ENCODE measurements around the gene VSIG10L2. TPM values are rescaled to one million over a fixed set of nuclear protein-coding genes. Genes with fewer than 3 reads are reported as not detected.

VSIG10L2 gene
- total RNA-seq, 4 donors from 2014 or later: not detected

DNA sequence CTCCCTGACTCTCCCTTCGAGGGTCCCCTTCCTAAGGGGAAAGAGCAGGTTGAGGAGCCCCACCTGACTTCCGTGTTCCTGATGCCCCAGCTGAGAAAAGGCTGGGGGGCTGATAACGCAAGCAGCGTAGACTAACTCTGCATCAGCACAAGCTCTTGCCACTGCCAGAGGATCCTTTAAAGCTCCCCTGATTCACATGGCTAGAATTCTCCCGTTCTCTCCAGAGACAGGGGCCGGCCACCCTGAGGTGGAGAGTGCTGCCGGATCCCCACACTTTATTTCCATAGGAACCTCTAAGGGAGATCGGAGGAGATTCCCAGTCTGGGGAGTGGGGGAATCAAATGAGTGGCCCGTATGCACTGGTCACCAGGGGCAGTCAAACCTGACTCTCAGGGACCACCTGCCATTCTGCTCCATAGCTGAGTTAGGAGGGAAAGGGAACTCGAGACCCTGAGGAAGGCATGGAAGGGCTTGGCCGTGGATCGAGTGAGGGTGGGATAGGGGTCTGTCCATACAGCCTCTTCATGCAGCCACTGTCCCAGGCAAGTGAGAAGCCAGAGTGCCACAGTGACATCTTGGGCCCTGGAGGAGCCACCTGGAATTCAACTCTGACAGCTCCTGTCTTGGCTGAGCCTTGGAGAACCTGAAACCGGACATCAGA is 1.4 kb upstream of the VSIG10L2 start:
- TF ChIP-seq, protein P1, sequence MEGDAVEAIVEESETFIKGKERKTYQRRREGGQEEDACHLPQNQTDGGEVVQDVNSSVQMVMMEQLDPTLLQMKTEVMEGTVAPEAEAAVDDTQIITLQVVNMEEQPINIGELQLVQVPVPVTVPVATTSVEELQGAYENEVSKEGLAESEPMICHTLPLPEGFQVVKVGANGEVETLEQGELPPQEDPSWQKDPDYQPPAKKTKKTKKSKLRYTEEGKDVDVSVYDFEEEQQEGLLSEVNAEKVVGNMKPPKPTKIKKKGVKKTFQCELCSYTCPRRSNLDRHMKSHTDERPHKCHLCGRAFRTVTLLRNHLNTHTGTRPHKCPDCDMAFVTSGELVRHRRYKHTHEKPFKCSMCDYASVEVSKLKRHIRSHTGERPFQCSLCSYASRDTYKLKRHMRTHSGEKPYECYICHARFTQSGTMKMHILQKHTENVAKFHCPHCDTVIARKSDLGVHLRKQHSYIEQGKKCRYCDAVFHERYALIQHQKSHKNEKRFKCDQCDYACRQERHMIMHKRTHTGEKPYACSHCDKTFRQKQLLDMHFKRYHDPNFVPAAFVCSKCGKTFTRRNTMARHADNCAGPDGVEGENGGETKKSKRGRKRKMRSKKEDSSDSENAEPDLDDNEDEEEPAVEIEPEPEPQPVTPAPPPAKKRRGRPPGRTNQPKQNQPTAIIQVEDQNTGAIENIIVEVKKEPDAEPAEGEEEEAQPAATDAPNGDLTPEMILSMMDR (IDR thresholded peaks at IDR 0.05; ENCODE audit: low read depth): no peak

DNA sequence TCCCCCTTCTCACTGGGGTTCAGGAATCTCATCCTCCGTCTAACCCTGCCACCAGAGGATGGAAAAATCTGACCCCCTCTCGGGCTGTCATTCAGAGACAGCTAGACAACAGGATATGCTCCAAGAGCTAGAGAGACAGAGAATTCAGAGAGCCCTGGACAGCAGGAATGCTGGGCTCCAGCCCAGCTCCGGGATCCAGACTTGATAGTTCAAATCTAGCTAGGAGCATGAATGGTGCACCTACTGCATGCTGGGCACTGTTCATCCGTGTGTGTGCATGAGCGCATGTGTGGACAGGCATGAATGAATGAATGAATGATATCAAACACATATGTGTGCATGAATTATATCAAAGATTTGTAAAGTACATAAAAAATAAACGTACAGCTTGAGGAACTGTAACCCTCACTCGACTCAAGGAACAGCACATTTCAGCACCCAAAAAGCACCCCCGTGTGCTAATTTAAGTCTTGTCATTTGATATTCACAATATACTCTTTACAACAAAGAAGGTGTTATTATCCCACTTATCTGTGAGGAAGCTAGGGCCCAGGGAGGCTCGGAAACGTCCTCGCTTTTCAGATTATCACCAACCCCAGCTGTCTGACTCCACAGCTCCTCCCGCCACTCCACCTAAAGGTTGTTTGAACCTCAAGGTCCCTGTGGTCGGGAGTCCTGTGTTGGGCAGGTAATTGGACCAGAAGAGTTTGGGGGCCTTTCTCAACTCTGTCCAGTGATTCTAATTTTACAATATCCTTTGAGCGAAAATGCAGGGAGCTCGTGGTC is 640 bp upstream of the VSIG10L2 start:
- TF ChIP-seq, protein P1 (IDR thresholded peaks at IDR 0.05; ENCODE audit: low read depth): no peak

DNA sequence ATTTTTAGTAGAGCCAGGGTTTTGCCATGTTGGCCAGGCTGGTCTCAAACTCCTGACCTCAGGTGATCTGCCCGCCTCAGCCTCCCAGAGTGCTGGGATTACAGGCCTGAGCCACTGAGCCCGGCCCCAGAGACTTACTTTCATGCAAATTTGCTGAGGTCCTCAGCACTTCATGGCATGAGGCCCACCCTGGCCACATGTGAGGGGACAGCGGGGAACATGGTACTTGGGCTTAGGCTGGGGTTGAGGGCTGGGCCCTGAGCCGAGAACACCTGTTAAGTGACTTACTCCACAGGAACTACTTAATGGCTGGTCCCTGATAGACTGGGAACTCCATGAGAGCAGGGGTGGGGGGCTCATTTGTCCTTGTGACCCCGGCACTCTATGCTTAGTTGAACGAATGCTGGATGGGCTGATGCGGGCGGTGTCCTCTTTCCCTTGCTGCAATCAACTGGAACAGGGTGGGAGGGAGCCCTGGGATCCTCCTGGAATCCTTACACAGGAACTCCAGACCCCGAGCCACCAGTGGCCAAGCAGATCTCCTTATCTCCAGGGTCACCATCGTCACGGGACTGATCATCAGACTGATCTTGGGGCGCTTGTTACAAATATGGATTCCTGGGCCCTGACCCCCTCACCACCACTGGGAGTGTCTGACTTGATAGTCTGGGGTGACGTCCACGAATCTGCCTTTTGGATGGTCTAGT is 1.0 kb downstream of the VSIG10L2 start:
- TF ChIP-seq, protein P1 (IDR thresholded peaks at IDR 0.05; ENCODE audit: low read depth): no peak

DNA sequence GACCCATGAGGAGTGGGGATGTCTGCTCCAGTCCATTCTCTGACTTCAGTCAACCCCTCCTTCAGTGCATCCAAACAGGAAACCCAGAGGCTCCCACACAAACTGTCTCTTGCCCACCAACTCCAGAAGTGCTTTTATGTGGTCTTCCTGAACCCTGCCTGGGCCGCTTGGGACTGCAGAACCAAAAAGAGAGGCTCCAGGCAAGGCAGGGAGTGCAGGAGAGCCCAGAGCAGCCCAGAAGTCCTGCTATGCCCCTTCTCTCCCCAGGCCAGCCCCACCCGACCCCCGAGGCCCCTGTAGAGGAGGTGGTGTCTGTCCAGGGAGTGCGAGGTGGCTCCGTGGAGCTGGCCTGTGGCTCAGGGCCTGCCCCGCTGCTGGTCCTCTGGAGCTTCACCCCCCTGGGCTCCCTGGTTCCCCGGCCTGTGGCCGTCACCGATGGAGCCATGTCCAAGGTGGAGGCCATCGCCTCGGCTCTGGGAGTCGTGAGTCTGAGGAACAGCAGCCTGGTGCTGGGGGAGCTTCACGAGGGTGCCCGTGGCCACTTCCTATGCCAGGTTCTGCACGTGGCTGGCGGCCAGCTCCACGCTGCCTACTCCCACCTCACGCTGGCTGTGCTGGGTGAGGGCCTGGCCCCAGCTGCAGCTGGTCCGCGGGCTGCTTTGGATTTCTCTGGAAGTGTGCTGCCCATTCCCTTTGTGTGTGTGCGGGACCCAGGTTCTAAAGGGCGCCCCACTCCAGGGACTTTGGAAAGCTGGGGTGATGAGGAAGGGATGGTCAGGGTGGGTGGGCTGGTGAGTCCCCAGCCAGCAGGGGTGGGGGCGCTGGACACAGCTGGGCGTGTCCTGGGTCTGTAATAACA is 1.8 kb downstream of the VSIG10L2 start:
- TF ChIP-seq, protein P1 (IDR thresholded peaks at IDR 0.05; ENCODE audit: low read depth): no peak

DNA sequence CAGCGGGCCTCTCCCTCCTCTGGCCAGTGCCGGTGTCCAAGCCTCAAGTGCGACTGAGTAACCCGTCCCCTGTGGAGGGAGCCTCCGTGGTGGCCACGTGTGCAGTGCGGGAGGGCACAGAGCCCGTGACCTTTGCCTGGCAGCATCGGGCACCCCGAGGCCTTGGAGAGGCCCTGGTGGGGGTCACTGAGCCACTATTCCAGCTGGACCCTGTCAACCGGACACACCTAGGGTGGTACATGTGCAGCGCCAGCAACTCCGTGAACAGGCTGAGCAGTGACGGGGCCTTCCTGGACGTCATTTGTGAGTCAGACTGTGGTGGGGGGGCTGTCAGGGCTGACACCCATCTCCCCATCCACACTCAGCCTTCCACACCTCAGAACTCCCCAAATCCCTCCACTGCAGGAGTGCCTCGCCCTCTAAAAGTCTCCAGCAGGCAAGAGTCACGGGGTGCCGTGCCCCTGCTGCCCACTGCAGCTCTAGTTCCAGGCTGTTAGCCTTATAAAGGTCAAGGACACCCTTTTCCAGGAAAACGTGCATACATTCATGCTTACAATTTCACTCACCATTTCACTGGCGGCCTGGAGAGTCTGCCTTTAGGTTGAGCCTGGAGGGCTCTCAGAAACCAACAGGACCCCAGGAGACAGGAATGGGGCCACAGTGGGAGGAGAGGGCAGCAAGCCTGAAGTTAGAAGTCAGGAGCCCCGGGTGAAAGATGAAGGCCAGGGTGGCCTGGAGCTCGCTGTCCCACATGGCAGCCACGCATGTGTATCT is 2.6 kb downstream of the VSIG10L2 start:
- TF ChIP-seq, protein P1 (IDR thresholded peaks at IDR 0.05; ENCODE audit: low read depth): no peak

DNA sequence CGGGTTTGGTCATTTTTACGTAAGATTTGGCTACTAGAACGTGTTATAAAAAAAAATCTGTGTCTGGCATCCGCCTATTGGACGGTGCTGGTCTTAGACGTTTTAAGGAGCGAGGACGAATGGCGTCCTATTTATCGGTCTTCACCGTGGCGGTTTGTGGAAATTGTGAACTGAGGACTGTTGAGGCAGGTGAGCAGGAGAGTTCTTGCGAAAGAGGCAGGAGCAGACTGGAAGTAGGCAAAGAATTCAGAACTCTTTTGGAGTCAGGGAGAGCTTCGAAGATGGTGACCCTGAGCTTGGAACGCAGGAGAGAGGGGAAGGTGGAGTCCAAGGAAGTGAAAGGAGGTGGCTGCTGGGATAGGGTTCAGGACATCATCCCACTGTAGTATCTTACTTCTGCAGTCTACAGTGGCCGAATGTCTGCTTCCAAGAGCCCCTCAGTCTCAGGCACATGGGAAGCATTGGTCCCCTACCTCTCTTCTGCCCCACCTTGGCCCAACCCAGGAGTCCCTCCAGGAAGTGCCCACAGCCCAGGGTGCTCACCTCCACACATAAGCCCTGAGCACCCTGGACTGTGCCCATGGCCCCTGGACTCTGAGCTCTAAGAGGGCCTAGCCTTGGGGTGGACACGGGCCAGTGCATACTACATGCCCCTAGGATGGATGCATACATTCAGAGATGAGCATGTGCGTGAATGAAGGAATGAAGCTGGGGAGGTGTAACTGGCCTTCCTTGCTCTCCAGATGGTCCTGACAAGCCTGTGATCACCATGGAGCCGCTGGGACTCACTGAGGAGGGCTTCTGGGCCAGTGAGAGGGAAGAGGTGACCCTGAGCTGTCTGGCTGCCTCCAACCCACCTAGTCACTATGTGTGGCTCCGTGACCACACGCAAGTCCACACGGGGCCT is 3.7 kb downstream of the VSIG10L2 start:
- TF ChIP-seq, protein P1 (IDR thresholded peaks at IDR 0.05; ENCODE audit: low read depth): no peak
